NCI-H460 (cell line): ENCODE results near the gene PRSS37. TPM values are rescaled to one million over a fixed set of nuclear protein-coding genes. Genes with fewer than 3 reads are reported as not detected.
"Not testable (repeated sequence)": the region's sequence is repeated elsewhere in the genome, so short reads cannot be mapped to it uniquely, and the experiment has no call there.

Experiments
- DNase-seq: peaks from one replicate; pipeline ENCODE4 v3.0.0-alpha.2; 2016; ENCODE audit warnings: low read depth; ENCODE audit errors: extremely low read depth
- polyA plus RNA-seq: library from polyadenylated mRNA; depleted of rRNA; stranded (reverse); fragments of >200 nt; gene quantifications from 2 replicates; pipeline ENCODE4 v1.2.3, GENCODE V29; 2014; cell fraction: nucleus; rRNA removed
- total RNA-seq: library from RNA; depleted of rRNA; stranded (reverse); fragments of >200 nt; shearing (Covaris generic); gene quantifications from 2 replicates; pipeline ENCODE4 v1.2.3, GENCODE V29; 2014; rRNA removed

The PRSS37 gene
- not detected in 2 replicates for total RNA-seq
- not detected in 2 replicates for polyA plus RNA-seq

- no peak for DNase-seq
Measured at GRCh38 chr7:141841385-141841784, at the start of gene PRSS37. Gene PRSS37, minus strand, starts transcription at chr7:141841485. Its CDS starts 436 bp downstream, at chr7:141841049.

GRCh38 chr7:141889321-141889720 is 48.0 kb upstream of the PRSS37 start:
- DNase-seq = no peak

GRCh38 chr7:141884539-141885225 is 43.4 kb upstream of the PRSS37 start:
- DNase-seq = no peak

GRCh38 chr7:141880960-141881359 is 39.7 kb upstream of the PRSS37 start:
- DNase-seq = no peak

- DNase-seq = no peak
Measured at GRCh38 chr7:141877365-141877764, 36.1 kb upstream of the PRSS37 start.

GRCh38 chr7:141876371-141876770 is 35.1 kb upstream of the PRSS37 start:
- no peak for DNase-seq

- DNase-seq = no peak
Measured at GRCh38 chr7:141875453-141875852, 34.2 kb upstream of the PRSS37 start.

GRCh38 chr7:141874787-141875186 is 33.5 kb upstream of the PRSS37 start:
- no peak for DNase-seq

GRCh38 chr7:141872931-141873330 is 31.6 kb upstream of the PRSS37 start:
- DNase-seq = no peak

GRCh38 chr7:141866974-141867373 is 25.7 kb upstream of the PRSS37 start:
- no peak for DNase-seq

GRCh38 chr7:141864765-141865447 is 23.6 kb upstream of the PRSS37 start:
- DNase-seq = no peak

GRCh38 chr7:141860207-141860606 is 18.9 kb upstream of the PRSS37 start:
- DNase-seq = no peak

- DNase-seq = no peak
Measured at GRCh38 chr7:141847996-141848395, 6.7 kb upstream of the PRSS37 start.

- DNase-seq = no peak
Measured at GRCh38 chr7:141844256-141844655, 3.0 kb upstream of the PRSS37 start.

- no peak for DNase-seq
Measured at GRCh38 chr7:141842904-141843303, 1.6 kb upstream of the PRSS37 start.

GRCh38 chr7:141840708-141841107 is 577 bp downstream of the PRSS37 start:
- DNase-seq = no peak

GRCh38 chr7:141839256-141839655 is 2.0 kb downstream of the PRSS37 start:
- DNase-seq = no peak

GRCh38 chr7:141838581-141838980 is 2.7 kb downstream of the PRSS37 start:
- DNase-seq = no peak

- no peak for DNase-seq
Measured at GRCh38 chr7:141837683-141838082, 3.6 kb downstream of the PRSS37 start.

GRCh38 chr7:141822432-141822831 is 18.9 kb downstream of the PRSS37 start:
- not testable (repeated sequence) for DNase-seq

GRCh38 chr7:141820067-141820466 is 21.2 kb downstream of the PRSS37 start:
- no peak for DNase-seq

- no peak for DNase-seq
Measured at GRCh38 chr7:141792526-141792925, 48.8 kb downstream of the PRSS37 start.
